ENCODE measurements around the gene CPN1. TPM values are rescaled to one million over a fixed set of nuclear protein-coding genes. Genes with fewer than 3 reads are reported as not detected.

The CPN1 gene
- total RNA-seq, 1 donor from 2014 or later, result not detected

GRCh38 chr10:100075426-100076220 is 6.0 kb downstream of the CPN1 start:
- ATAC-seq, result no peak

DNA sequence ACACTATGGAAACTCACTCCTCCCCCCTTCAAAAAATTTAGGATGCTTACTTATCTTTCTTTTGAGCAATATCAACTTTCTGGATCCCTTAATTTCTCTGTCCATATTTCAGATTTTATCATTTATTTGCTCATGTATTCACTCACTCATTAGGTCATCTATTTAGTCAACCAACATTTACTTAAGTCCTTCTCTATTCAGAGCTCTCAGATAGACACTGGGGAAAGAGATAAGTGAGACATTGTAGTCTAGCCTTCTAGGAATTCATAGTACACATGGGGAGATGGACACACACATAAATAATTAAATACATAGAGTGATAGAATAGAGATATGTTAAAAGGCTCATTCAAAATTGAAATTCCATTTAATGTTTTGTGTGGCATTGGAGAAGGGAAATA is 9.2 kb downstream of the CPN1 start:
- ATAC-seq, result no peak

DNA sequence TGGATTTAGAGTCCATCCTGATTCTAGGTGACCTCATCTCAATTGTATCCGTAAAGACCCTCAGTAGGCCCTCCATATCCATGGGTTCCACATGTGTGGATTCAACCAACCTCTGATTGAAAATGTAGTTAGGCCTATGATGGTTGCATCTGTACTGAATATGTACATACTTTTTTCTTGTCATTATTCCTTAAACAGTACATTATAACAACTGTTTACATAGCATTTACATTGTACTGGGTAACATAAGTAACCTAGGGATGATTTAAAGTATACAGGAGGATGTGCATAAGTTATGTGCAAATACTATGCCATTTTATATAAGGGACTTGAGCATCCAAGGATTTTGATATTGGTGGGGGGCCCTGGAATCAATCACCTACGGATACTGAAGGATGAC is 10.1 kb downstream of the CPN1 start:
- ATAC-seq, result no peak

- no peak for ATAC-seq
These were observed 14.2 kb downstream of the CPN1 start for GRCh38 chr10:100067466-100067865.

DNA sequence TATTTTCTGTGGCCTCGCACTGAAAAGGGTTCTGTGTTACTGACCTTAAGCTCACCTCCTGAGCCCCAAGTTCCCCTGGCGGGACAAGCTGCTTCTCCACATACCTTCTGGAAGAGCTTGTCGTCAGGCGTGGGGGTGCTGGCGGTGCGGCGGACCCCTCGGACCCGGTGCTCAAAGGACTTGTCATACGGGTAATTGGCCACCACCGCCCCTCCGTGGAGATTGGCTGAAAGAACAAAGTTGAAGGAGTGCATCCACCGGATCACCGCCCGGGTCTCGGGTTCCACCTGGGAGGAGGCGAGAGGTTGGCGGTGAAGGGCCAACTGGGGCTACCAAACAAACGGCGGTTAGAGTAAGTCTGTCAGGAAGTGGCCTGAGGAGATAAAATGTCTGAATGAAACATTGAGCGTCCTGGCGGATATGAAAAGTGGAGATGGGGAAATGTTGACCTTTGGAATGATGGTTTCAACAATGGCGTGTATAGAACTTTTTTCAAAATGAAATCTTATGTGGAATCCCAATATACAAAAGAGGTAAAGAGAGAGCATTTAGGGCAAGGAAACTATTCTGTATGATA is 16.5 kb downstream of the CPN1 start:
- no peak for ATAC-seq

DNA sequence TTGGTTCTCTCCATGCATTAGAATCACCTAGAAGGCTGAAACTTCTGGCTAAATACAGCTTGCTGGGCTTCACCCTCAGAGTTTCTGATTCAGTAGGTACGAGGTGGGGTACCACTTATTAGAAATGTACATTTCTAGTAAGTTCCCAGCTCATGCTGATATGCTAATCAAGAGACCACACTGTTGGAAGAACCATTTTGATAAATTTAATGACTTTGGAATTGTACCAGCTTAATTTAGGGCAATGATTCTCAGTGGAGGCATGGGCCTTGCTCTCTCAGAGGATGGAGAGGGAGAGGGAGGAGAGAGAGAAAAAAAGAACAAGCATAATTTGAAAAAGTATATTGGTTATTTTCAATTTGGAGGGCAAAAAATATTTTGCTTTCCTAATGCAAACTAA is 20.3 kb downstream of the CPN1 start:
- ATAC-seq, result no peak

DNA sequence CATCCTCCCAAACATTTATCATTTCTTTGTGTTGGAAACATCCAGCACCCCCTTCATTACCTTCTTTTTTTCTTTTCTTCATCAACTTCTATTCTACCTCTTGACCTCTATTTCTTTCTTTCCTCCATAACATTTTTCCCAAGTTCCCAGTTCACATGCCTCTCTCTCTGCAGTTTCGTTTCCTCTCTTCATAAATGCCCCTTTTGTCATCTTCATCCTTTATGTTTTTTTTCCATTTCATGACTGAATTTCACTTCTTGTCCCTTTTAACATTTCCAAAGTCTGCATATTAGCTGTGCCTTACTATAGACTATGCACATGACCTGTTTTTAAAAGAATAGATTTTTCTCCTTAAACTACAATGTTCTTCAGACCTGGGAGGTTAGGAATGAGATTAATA is 23.7 kb downstream of the CPN1 start:
- ATAC-seq, result no peak

DNA sequence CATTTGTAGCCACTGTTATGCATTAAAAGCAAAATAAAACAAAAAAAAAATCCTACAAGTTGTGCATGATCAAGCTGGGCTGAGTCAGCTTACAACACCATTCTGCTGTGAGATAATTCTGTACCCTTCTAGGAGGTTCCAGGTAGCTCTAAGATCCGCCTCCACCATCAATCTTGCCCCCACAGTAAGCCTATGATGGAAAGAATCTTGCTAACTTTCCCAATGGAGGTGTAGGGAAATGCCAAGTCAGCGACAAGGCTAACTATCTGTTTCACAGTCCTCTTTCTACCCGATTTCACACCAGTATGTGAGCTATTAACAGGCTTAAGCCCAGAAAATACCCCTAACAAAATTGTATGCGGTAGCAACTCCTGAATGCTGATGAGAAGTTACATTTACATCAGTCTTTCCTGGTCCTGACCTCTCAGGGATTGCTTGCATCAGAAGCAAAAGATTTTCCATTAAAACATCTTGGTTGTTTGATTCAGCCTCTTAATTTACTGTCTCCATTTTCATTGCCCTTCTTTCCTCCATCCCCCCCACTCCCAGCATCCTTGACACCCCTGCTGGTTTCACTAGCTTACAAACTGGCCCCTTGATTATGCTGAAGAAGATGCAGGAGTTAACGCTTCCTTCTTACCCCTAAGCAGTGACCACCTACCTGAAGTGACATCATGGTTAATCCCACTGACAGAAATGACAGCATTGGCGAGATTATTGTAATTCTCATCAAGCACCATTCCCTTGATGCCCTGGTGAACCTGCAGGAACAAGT is 27.8 kb downstream of the CPN1 start:
- ATAC-seq, result no peak

- peak; percentile 72 for ATAC-seq
These were observed 35.6 kb downstream of the CPN1 start for GRCh38 chr10:100046021-100046486.

DNA sequence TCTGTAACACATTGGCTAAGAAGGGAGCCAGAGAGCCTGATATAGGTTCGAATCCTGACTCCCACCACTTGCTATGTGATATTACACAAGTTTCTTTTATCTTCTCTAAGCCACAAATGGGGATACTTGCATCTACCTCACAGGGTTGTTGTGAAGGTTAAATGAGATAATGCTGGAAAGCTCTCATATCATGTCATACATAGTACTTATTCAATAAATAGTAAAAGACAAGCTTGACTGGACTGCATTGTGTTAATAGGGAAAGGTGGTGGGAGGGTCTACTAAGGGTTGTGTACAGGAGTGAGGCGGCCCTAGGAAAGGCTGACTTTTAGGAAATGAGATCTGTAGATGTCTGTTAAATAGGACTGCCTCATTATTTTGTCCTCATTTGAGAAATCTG is 36.1 kb downstream of the CPN1 start:
- no peak for ATAC-seq

- ATAC-seq, result peak; percentile 75
These were observed 37.9 kb downstream of the CPN1 start for GRCh38 chr10:100043796-100044195.

GRCh38 chr10:100043344-100043743 is 38.3 kb downstream of the CPN1 start:
- peak; percentile 91 for ATAC-seq

DNA sequence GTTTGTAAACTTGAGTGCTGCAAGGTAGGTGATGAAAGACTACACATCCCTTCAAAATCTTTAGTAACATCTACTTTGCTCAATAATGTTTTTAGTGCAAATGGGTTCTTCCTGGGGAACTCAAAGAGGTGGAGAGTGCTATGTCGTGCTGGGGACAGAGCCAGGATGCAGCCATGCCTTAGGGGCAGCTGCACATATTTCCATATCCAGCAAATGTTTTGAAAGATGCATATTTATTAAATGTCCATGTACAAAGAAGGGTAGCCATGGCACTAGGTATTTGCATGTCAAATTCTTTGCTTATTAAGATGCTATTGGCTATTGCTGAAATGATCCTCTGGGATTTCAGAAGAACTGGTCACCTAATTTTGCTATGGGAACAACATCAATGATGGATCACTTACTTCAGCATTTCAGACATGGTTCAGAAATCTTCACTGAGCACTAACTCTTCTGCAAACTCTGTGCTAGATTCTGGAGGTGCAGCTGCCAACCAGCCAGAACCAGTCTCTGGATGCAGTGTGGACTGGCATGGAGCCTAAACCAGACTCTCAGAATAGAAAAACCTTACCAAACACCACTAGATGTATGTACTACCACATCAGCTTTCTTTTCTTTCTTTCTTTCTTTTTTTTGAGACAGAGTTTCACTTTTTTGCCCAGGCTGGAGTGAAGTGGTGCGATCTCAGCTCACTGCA is 40.2 kb downstream of the CPN1 start:
- ATAC-seq, result no peak

GRCh38 chr10:100038561-100039071 is 43.1 kb downstream of the CPN1 start:
- ATAC-seq, result peak; percentile 53

DNA sequence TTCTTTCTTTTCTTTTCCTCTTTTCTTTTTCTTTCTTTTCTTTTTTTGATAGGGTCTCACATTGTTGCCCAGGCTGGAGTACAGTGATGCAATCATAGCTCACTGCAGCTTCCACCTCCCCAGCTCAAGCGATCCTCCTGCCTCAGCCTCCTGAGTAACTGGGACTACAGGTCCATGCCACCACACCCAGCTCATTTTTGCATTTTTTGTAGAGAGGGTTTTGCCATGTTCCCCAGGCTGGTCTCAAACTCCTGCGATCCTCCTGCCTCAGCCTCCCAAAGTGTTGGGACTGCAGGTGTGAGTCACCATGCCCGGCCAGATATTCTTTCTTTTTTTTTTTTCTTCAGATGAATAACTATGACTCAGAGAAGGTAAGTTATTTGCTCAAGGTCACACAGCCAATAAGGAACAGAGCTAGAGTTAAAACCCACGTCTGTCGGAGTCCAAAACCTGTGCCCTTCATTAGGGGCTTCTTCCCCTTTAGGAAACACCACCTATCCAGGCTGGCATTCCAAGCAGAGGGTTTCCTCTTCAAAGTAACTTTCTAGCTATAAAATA is 43.8 kb downstream of the CPN1 start:
- peak; percentile 57 for ATAC-seq

DNA sequence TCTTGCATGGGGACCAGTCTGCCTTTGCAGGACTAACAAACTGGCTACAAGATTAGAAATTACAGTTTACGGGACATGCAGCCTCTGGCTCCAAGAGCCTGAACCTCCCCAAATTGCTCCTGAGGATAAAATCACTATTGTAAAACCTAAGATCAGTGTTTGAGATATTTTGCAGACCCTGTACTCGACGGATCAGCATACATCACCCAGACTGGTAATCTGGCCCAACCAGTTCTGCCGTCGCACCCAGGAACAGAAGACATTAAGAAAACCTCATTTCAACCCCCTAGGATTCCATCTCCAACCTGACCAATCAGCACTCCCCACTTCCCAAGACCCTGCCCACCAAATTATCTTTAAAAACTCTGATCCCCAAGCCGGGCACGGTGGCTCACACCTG is 44.8 kb downstream of the CPN1 start:
- ATAC-seq, result no peak

- ATAC-seq, result no peak
These were observed 47.8 kb downstream of the CPN1 start for GRCh38 chr10:100033766-100034418.

DNA sequence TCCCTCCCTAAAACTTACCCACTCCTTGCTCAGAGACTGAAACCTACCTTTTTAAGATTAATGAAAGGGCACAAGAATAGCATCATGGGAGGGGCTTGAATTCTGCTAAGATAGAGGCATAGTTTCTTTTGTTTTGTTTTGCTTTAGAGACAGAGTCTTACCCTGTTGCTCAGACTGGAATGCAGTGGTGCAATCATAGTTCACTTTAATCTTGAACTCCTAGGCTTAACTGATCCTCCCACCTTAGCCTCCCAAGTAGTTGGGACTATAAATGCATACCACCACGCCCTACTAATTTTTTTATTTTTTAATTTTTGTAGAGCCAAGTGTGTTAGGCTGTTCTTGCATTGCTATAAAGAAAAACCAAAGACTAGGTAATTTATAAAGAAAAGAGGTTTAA is 54.3 kb downstream of the CPN1 start:
- ATAC-seq, result no peak

GRCh38 chr10:100025576-100025975 is 56.1 kb downstream of the CPN1 start:
- no peak for ATAC-seq

GRCh38 chr10:100024748-100025147 is 56.9 kb downstream of the CPN1 start:
- no peak for ATAC-seq

- no peak for ATAC-seq
These were observed 59.3 kb downstream of the CPN1 start for GRCh38 chr10:100022403-100022802.

DNA sequence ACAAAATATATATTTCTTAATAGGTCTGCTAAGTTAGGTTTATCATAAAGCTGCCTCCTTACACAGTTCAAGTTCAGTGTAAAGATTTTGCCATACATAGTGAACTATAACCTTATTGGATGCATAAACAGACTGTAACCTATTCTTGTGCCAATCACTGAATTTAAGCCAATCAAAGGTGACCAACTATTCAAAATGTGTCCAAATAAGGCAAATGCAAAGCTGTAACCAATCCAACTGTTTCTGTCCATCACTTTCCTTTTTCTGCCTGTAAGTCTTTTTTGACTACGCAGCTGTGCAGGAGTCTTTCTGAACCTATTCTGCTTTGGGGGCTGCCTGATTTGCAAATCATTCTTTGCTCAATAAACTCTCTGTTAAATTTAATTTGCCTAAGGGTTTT is 60.3 kb downstream of the CPN1 start:
- ATAC-seq, result no peak
